Uterus (tissue), 4 donors: ENCODE measurements around the gene ITGA11. TPM values are rescaled to one million over a fixed set of nuclear protein-coding genes. Genes with fewer than 3 reads are reported as not detected.
"Not testable (repeated sequence)": the region's sequence is repeated elsewhere in the genome, so short reads cannot be mapped to it uniquely, and the experiment has no call there.

Experiments
- DNase-seq, 2 donors: peaks; one replicate each; pipeline ENCODE4 v3.0.0-alpha.2; 2019 to 2020
- H3K27ac ChIP-seq, 2 donors: fragments of 200-600 bp; sonication (generic); 1 replicate in 1 of 2; 2 replicates in 1 of 2; pipeline ENCODE4 v1.5.1; 2016 to 2018
- H3K27me3 ChIP-seq, 2 donors: fragments of 200-600 bp; sonication (generic); one replicate each; pipeline ENCODE4 v1.5.1; 2018 to 2019; ENCODE audit warnings: control low read depth in 1 of 2
- H3K36me3 ChIP-seq, 2 donors: fragments of 200-600 bp; sonication (generic); one replicate each; pipeline ENCODE4 v1.5.1; 2019; ENCODE audit warnings: control low read depth in 1 of 2
- H3K4me1 ChIP-seq, 2 donors: fragments of 200-600 bp; sonication (generic); one replicate each; pipeline ENCODE4 v1.5.1; 2018 to 2019; ENCODE audit warnings: control low read depth in 1 of 2
- H3K4me3 ChIP-seq, 2 donors: fragments of 200-600 bp; sonication (generic); 1 replicate in 1 of 2; 2 replicates in 1 of 2; pipeline ENCODE4 v1.5.1; 2018 to 2019; ENCODE audit warnings: mild to moderate bottlenecking in 1 of 2
- H3K9me3 ChIP-seq, 2 donors: fragments of 200-600 bp; sonication (generic); one replicate each; pipeline ENCODE4 v1.5.1; 2019; ENCODE audit warnings: control low read depth in 1 of 2
- CTCF ChIP-seq, 4 experiments: fragments of 200-600 bp in 2 of 4; fragments of 450-650 bp in 2 of 4; sonication (generic) in 2 of 4; IDR thresholded peaks; one replicate each; pipeline ENCODE4 v1.5.1; 2016 to 2019; ENCODE audit warnings: antibody characterized with exemption in 4 of 4, mild to moderate bottlenecking in 2 of 4, moderate library complexity in 1 of 4
- POLR2A ChIP-seq, 2 donors: fragments of 450-650 bp; IDR thresholded peaks; one replicate each; pipeline ENCODE4 v1.6.1; 2016; ENCODE audit warnings: antibody characterized with exemption in 2 of 2, mild to moderate bottlenecking in 1 of 2, moderate library complexity in 1 of 2
- intact Hi-C: fragments of 100-400 bp; cut with DNase I; formaldehyde crosslinking; loops from one replicate; pipeline ENCODE4 v1.15.1; 2023; ENCODE audit warnings: low total_unique reads
- total RNA-seq, 4 donors: library from RNA; depleted of rRNA in 3 of 4; stranded (reverse); fragments of >200 nt in 3 of 4; gene quantifications; one replicate each; pipeline versions ENCODE4 v1.1.0 to v1.2.4, GENCODE V29; 2014 to 2023
- donor health status: DM: yes; HTN: yes; CAD: no.

Gene ITGA11
- total RNA-seq, 4 donors from 2014 or later = 37.3 to 106 (median 61.1) TPM

DNA sequence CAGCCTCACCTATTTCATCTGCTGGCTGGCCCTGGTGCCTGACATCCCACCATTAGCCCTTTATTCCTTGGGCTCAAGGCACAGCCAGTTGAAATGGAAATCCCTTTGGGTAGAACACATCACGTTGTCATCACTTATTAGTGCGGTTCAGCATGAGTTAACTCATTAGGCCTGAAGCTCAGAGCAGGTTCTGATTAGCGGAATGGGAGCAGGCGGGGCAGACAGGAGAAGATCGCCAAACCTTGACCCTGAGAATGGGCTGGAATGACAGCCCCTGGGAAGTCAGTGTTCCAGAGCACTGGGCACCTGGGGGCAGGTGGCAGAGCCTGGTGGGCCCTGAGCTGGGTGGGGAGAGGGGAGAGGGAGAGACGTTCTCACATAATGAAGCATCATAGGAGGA lies 5.8 kb downstream of the ITGA11 start:
- Histone ChIP-seq H3K27me3 (no peaks in the 10 kb centered on the region), H3K4me3 (no peak overlapping the region), H3K4me1 (peaks cover 12 to 21% of the 10 kb centered on the region in 2 donors), H3K36me3 (no peaks in the 10 kb centered on the region), H3K27ac (peak overlapping the region; percentile 89 to 95), H3K9me3 (no peaks in the 10 kb centered on the region)
- DNase-seq = peak in 1 of 2 donors; percentile 9
- intact Hi-C loops = no loop called here
- TF ChIP-seq CTCF (IDR thresholded peaks at IDR 0.05) (no peak), POLR2A (IDR thresholded peaks at IDR 0.05) (no peak)

GRCh38 chr15:68425428-68426060 lies 6.4 kb downstream of the ITGA11 start:
- Histone ChIP-seq H3K4me3 (no peak overlapping the region), H3K27me3 (no peaks in the 10 kb centered on the region), H3K36me3 (no peaks in the 10 kb centered on the region), H3K27ac (peak overlapping the region; percentile 89 to 95), H3K9me3 (no peaks in the 10 kb centered on the region), H3K4me1 (peaks cover 12 to 21% of the 10 kb centered on the region in 2 donors)
- intact Hi-C loops = no loop called here
- no peak for TF ChIP-seq CTCF (IDR thresholded peaks at IDR 0.05)
- TF ChIP-seq POLR2A (IDR thresholded peaks at IDR 0.05) = no peak
- DNase-seq = peak; percentile 34 to 60

GRCh38 chr15:68424754-68425390 lies 7.1 kb downstream of the ITGA11 start:
- Histone ChIP-seq H3K4me3 (no peak overlapping the region), H3K27me3 (no peaks in the 10 kb centered on the region), H3K9me3 (no peaks in the 10 kb centered on the region), H3K27ac (peak overlapping the region; percentile 89 to 95), H3K4me1 (peaks cover 12 to 26% of the 10 kb centered on the region in 2 donors), H3K36me3 (no peaks in the 10 kb centered on the region)
- intact Hi-C loops = no loop called here
- DNase-seq = peak; percentile 13 to 21
- TF ChIP-seq CTCF (IDR thresholded peaks at IDR 0.05) = no peak
- no peak for TF ChIP-seq POLR2A (IDR thresholded peaks at IDR 0.05)

DNA sequence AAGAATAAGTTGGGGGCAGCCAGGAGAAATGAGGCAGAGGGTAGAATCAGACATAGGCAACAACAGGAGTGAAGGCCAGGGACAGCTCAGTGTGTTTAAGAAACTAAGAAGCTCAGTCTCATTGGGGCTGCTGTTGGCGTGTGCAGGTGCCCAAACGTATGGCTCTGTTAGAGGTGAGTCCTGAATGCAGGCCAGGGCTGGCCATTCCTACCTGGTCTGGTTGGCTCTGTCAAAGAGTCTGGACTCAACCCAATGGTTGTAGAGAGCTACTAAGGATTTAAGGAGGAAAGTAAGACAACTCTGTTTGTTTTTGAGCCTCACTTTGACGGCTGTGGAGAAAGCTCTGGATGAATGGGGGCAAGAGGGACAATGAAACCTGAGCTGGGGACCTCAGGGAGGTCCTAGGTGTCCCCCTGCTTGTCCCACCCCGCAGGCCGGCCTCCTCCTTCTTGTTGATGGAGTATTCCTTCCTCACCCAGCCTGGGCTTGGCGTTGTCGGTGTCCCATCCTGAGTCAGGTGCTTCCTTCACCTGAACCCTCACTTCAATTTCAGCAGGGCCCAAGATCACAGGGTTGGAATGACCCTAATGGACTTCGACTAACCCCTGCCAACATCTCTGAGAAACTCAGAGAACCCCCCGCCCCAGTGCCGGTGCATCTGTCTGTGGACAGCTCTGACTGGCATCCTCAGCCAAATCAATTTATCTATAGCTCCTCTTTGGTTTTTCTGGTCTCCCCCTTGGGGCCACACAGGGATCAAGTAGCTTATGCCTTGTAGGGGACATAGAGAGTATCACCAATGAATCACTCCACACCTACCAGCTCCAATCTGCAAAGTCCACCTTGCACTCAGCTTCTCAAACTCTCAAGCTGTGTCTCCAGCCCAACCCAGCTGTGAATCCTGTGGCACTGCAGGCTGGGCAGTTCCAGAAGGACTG lies 8.3 kb downstream of the ITGA11 start:
- intact Hi-C loops = no loop called here
- no peaks in the 10 kb centered on the region for H3K36me3 ChIP-seq
- H3K27me3 ChIP-seq = no peaks in the 10 kb centered on the region
- peak; percentile 13 to 16 for DNase-seq
- no peak overlapping the region for H3K4me3 ChIP-seq
- H3K9me3 ChIP-seq = no peaks in the 10 kb centered on the region
- H3K27ac ChIP-seq = peak overlapping the region; percentile 89 to 95
- peaks cover 24 to 38% of the 10 kb centered on the region in 2 donors for H3K4me1 ChIP-seq
- TF ChIP-seq POLR2A (IDR thresholded peaks at IDR 0.05) (no peak), CTCF (IDR thresholded peaks at IDR 0.05) (no peak)

DNA sequence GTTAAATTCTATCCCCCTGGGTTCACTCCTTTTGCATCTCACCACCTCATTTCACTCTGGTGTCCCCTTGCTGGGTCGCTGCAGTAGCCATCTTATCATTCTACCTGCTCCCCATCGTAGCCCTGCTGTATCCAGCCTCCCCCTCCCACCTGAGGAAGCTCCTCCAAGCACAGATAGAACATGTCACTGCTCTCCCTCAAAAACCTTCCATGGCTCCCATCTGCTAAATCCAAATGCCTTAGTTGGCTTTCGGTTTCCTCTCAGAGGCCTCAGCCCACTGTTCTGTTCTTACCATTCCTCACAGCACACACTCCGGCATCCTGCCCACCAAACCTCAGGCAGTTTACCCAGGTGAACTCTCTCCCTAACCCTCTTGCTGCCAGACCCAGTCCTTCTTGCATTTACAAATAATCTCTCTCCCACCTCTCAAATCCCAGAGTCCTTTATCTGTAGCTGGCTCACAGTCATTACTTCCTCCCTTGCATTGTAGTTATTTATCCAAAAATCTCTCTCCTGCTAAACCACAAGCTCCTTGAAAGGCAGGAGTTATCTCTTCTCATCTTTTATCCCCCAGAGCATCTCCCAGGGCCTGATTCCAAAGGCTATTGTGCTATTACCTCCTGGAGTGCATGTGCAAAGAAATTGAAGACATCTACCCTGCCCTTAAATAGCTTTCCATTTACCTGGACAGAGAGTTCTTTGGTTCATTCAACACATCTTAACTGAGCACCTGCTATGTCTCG lies 9.4 kb downstream of the ITGA11 start:
- intact Hi-C loops, H3K4me3 ChIP-seq, H3K27me3 ChIP-seq, H3K36me3 ChIP-seq, H3K9me3 ChIP-seq: not testable (repeated sequence)
- peak overlapping the region; percentile 89 to 95 for H3K27ac ChIP-seq
- DNase-seq = peak; percentile 6
- peaks cover 34% of the 10 kb centered on the region in 2 donors for H3K4me1 ChIP-seq
